Measurements from ENCODE around the gene MMP14.

GRCh38 chr14:22811722-22812121, 24.7 kb upstream of the MMP14 start:
- TF ChIP-seq CTCF (conservative IDR thresholded peaks at IDR 0.05 in 1 of 2, IDR thresholded peaks at IDR 0.05 in 1 of 2; ENCODE audit: extremely low read depth in 1 of 2, insufficient read depth in 1 of 2, low read depth in 1 of 2, low read length in 2 of 2) (no peak), EZH2 (IDR thresholded peaks at IDR 0.05; ENCODE audit: borderline replicate concordance, low read length) (no peak)

Data from mammary epithelial cell (primary cell).